DMS 273 treated with DMSO at 0.1 percent for 48 hours (cell line): Measurements from ENCODE around the gene CD68.

Experiments used
- DNase-seq: peaks from one replicate; lab custom pipeline; 2025; lab: John Stamatoyannopoulos, UW

The CD68 gene, protein sequence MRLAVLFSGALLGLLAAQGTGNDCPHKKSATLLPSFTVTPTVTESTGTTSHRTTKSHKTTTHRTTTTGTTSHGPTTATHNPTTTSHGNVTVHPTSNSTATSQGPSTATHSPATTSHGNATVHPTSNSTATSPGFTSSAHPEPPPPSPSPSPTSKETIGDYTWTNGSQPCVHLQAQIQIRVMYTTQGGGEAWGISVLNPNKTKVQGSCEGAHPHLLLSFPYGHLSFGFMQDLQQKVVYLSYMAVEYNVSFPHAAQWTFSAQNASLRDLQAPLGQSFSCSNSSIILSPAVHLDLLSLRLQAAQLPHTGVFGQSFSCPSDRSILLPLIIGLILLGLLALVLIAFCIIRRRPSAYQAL

DNA sequence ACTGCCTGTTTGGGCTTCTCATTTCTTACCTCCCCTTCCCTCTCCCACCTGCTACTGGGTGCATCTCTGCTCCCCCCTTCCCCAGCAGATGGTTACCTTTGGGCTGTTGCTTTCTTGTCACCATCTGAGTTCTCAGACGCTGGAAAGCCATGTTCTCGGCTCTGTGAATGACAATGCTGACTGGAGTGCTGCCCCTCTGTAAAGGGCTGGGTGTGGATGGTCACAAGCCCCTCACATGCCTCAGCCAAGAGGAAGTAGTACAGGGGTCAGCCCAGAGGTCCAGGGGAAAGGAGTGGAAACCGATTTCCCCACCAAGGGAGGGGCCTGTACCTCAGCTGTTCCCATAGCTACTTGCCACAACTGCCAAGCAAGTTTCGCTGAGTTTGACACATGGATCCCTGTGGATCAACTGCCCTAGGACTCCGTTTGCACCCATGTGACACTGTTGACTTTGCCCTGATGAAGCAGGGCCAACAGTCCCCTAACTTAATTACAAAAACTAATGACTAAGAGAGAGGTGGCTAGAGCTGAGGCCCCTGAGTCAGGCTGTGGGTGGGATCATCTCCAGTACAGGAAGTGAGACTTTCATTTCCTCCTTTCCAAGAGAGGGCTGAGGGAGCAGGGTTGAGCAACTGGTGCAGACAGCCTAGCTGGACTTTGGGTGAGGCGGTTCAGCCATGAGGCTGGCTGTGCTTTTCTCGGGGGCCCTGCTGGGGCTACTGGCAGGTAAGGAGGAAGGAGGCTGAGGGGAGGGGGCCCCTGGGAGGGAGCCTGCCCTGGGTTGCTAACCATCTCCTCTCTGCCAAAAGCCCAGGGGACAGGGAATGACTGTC is at the start of gene CD68:
TSS of gene CD68 (plus strand) at position 638 of the 833 bp plus-strand sequence. CDS start at position 678, 40 bp downstream.
- DNase-seq, result peak; percentile 79

DNA sequence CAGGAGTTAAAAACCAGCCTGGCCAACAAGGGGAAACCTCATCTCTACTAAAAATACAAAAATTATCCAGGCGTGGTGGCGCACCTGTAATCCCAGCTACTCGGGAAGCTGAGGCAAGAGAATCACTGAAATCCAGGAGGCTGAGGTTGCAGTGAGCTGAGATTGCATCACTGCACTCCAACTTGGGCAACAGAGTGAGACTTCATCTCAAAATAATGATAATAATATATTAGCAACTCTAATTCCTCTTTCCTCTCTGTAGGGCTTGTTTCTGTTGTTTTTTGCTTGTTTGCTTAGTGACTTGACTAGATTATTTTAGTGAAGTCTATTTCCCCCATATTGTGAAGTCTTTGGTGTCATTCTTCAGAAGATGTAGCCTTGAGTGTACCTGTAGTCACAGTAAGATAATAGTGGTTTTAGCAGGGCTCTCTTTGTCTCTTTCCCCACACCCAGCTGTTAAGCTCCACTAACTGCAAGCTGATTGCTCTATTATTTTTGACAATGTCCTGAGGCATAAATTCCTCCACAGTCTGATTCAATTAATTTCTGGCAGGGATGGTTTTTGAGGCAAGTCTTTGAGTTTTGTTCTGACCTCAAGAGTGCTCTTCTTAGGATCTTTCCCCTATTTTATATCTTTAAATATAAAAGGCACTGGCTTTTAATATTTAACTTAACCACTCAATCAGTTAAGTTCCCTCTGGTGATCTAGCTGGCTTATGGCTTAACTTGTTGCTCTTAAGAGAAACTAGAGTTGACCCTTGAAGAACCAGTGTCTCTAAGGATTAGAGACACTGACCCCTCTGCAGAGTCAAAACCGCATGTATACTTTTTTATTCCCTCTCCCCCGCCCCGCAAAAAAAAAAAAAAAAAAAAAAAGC is 49.2 kb upstream of the CD68 start:
- DNase-seq, result no peak

DNA sequence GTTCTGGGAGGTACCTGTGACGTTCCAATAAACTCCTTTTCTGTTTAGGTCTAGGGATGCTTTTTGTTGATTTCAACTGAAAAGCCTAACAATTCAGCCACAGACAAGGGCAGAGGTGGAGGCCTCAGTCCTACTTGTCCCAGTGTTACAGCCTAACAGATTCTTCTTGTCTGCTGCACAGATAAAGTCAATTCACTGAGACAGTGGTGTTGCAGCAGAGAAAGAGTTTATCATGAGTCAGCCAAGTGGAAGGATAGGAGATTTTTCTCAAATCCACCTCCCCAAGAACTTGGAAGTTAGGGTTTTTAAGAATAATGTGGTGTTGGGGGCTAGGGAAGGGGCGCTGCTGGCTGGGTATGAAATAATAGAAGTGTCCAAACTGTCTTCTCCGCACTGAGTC is 41.4 kb upstream of the CD68 start:
- no peak for DNase-seq

DNA sequence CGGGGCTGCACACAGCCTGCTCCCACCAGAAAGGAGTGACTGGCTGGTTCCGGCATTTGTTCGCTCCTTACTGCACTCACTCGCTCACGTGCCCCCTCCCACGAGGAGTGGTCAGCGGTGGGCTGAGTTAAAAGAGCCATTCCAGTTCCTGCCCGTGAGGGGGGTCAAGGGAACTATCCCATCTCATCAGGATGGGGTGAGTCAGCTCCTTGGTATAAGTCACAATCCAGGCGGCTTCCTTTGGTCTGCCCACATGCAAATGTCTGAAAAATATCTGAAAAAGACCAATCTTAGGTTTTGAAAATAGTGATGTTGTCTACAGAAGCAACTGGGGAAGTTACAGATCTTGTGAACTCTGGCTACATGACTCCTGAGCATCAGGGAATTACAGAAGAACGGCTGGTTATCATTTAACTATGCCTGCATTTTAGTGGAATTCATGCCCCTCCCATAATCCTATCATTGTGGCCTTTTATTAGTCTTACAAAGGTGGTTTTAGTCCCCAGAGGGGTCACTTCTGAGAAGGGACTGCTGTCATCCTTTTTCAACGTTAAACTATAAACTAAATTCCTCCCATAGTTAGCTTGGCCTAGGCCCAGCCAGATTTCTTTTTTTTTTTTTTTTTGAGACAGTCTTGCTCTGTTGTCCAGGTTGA is 40.4 kb upstream of the CD68 start:
- no peak for DNase-seq

DNA sequence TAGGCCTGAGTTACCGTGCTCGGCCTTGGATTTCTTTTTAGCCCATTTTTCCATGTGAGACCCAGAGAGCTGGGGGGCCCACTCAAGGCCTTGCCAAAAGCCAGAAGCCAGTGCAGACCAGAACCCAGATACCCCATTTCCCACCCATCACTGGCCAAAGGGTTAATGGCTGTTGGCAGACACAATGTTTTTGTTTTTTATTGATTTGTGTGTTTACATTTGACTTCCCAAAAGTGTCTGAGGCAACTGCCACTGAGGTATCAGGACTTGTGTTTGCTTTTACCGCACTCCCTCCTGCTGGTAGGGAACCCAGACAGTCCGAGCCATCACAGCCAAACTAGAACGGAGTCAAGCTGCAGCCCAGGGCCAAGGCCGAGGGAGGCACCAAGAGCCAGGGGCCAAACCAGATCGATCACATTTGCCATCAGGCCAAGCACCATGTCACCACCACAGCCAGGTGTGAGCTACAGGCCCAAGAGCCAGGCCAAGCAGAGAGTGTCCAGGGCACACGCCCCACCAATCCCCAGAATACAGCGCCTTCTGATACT is 38.3 kb upstream of the CD68 start:
- no peak for DNase-seq

DNA sequence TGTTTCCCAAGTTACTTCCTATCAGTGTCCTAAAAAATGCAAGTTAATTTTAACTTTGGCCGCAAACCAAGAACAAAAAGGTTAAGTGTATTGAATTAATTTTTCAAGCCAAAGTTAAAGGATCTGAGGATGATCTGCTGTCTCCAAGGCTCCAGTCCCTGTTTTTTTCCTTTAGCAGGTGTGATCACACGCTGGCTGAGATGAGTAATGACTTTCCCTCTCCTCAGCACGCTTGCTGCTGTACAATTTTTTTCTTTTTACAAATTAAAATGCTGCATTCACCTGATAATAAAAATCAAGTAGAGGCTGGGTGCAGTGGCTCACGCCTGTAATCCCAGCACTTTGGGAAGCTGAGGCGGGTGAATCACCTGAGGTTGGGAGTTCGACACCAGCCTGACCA is 34.5 kb upstream of the CD68 start:
- no peak for DNase-seq

DNA sequence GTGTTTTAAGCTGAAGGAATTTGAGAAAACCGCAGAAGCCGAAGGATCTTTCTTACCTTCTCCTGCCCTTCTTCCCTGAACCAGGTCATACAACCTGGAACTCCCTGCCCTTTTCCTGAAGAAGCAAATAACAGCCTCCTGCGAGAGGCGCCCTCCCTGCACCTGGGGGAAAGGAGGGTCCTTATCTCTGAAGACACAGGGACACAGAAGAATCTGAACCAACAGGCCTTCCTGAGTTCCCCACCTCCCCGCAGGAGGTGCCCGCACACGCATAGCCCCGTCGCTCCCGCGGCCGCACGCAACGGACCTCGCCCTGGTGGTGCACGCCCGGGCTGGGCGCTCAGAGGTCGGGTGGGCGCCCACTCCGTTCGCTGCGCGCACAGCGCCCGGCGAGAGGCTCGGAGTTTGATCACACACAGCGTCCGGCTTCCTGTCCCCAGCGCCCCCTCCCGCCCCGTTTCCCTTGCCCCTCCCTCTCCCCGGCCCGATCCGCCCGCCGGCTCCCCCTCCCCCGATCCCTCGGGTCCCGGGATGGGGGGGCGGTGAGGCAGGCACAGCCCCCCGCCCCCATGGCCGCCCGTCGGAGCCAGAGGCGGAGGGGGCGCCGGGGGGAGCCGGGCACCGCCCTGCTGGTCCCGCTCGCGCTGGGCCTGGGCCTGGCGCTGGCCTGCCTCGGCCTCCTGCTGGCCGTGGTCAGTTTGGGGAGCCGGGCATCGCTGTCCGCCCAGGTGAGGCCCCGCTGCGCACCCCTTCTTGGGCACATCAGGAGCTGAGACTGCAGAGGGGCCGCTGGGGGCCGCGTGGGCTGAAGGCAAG is 30.6 kb upstream of the CD68 start, which contains the start of gene TNFSF12:
TSS of gene TNFSF12 (plus strand) at position 474 of the 816 bp plus-strand sequence. CDS start at position 570, 96 bp downstream.
- no peak for DNase-seq

DNA sequence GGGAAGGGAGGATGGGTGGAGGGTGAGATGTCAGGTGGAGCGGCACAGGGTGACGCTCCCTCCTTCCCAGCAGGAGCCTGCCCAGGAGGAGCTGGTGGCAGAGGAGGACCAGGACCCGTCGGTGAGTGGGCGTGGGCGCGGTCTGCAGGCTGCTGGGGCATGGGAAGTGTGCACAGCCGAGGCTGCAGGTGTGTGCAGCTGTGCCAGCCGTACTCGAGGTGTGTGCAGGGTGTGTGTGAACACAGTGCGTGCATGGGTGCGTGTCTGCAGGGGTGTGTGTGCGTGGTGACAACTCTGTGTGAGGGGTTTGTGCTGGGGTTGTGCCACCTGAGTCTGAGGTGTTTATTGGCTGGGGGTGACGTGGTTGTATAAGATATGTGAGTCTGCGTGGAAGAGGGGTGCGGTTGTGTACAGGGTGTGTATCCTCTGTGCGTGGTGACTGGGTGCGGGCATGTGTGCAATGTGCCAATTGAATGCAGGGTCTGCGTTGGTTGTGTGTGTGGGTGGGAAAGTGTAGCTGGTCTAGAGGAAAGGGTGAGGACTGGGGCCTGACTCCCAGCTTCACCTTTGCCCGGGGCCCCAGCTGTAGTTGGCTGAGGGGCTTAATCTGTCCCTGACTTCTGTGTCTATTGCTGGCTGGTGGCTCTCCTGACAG is 29.9 kb upstream of the CD68 start:
- DNase-seq, result no peak

DNA sequence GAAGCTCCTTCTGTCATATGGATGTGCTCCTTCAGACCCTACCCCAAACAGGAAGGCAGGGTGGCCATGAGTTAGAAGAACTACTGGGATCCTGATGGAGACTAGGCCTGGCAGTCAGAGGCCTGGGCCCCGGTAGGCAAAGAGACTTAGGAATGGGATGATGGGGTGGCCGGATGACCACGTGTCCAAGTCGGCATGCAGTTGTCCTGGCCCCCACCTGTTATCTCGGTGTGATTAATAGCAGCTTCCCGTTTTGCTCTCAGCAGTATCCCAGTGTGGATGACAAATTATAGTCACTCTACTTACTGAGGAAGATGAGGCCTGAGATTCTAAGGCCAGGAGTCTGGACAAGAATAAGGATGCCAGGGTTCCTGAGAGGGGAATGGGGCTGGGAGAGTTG is 29.1 kb upstream of the CD68 start:
- no peak for DNase-seq

DNA sequence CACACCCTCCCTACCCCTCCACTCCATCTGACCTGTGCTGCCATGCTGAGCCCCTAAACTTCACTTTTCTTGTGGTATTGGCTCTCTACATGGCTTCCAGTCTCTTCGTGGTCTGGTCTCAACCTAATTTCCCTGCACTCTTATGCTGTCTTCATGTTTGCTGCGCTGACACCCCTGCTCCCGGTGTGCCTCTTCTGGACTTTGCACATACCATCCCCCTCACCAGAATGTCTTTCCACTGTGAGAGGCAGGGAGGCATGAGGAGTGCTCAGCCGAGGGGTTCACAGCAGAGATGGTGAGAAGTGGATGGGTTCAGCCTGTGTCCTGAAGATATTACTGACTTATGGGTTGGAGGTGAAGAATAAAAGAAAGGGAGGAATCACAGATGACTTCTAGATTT is 28.0 kb upstream of the CD68 start:
- no peak for DNase-seq

DNA sequence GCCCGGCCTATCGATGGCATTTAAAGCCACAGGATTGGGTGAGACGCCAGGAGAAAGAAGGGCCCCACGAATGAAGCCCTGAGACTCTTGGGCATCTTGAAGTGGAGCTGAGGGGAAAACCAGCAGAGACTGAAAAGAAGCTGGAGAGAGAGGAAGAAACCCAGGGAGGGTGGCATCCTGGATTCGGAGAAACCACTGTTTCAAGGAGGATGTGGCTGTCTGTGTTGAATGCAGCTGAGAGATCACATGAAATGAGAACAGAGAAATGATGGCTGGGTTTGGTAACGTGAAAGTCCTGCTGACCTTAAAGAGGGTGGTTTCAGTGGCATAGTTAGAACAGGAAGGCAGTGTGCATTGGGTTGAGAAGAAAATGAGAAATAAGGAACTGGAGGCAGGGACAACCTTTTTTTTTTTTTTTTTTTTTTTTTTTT is 26.8 kb upstream of the CD68 start:
- DNase-seq, result no peak

DNA sequence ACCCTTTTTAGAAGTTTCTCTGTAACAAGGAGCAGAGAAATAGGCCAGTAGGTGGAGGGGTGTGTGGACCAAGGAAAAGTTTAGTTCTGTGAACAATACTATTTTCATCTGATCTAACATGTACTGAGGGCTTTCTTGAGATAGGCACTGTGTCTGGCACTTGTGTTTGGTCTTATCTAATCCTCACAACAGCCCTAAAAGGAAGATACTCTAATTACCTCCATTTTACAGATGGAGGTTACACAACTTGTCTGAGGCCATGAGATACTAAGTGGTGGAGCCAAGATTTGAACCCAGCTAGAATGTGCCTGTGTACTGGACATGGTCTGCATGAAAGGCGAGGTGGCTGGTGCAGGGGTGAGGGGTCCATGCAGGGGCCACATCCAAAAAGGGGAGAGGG is 26.1 kb upstream of the CD68 start:
- DNase-seq, result no peak

DNA sequence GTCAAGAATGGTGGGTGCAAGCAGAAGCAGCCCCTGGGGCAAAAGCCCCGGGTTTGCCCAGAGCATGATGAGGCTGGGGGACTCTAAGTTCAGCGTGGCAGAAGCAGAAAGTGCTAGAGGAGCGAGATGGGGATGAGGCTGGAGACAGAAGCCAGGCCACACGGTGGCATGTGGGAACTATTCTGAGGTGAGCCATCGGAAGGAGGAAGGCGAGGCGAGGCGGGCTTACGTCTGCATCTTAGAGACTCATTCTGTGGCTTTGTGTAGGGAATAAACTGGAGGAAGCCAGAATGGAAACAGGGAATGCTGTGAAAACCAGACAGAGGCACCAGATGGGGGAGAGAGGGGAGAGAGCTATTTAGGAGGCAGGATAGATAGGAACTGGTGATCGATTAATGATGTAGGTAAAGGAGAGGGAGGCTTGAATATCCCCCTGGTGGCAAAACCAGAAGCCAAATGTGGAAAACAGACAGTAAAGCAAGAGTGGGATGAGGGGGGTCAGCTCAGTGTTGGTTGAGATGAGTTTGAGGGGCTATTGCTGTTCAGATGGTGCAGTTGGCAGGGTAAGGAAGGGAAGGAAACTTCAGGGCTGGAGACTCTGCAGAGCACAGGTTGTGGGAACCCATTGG is 24.0 kb upstream of the CD68 start:
- DNase-seq, result no peak

DNA sequence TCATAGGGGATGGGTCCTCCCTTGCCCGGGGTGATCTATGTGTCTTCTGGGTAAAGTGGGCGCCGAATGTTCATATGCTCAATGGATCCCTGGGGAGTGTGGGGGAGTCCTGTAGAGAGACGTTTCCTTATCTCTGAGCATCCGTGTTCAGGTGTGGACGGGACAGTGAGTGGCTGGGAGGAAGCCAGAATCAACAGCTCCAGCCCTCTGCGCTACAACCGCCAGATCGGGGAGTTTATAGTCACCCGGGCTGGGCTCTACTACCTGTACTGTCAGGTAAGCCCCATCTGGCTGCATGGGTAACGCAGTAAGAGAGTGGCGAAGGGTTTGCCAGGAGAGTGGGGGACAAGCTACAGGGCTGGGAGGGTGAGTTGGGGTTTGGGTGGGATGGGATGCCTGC is 22.8 kb upstream of the CD68 start:
- no peak for DNase-seq

DNA sequence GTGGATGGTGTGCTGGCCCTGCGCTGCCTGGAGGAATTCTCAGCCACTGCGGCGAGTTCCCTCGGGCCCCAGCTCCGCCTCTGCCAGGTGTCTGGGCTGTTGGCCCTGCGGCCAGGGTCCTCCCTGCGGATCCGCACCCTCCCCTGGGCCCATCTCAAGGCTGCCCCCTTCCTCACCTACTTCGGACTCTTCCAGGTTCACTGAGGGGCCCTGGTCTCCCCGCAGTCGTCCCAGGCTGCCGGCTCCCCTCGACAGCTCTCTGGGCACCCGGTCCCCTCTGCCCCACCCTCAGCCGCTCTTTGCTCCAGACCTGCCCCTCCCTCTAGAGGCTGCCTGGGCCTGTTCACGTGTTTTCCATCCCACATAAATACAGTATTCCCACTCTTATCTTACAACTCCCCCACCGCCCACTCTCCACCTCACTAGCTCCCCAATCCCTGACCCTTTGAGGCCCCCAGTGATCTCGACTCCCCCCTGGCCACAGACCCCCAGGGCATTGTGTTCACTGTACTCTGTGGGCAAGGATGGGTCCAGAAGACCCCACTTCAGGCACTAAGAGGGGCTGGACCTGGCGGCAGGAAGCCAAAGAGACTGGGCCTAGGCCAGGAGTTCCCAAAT is 22.2 kb upstream of the CD68 start:
- no peak for DNase-seq

DNA sequence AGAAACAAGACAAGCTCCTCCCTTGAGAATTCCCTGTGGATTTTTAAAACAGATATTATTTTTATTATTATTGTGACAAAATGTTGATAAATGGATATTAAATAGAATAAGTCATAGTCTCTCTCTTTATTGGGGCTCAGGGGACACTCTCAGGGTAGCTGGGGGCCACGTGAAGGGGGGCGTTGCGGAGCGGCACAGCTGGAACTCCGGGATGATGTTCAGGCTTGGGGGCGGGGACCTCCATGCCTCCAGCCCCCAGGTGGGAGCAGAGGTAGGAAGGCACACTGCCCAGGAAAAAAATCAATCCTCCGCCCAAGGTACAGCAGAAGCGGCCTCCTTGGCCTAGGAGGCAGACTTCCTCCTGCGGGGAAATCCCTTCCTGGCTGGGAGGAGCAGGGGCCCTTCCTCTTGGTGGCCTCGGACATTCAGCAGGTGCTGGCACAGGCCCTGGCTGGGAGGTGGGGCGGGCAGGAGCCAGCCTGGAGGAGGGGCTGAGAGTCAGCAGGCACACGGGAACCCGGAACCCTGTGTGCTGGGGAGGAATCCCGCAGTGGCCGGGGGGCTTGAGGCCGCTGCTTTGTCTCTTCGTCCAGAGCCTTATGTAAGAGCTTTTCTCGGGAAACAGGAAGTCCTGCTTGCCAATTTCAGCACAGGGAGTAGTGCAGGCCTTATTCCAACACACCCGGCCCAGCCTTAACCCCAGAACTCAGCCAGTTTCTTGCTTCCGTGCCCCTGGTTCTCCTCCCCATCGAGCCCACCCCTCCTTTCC is 21.5 kb upstream of the CD68 start:
- no peak for DNase-seq

DNA sequence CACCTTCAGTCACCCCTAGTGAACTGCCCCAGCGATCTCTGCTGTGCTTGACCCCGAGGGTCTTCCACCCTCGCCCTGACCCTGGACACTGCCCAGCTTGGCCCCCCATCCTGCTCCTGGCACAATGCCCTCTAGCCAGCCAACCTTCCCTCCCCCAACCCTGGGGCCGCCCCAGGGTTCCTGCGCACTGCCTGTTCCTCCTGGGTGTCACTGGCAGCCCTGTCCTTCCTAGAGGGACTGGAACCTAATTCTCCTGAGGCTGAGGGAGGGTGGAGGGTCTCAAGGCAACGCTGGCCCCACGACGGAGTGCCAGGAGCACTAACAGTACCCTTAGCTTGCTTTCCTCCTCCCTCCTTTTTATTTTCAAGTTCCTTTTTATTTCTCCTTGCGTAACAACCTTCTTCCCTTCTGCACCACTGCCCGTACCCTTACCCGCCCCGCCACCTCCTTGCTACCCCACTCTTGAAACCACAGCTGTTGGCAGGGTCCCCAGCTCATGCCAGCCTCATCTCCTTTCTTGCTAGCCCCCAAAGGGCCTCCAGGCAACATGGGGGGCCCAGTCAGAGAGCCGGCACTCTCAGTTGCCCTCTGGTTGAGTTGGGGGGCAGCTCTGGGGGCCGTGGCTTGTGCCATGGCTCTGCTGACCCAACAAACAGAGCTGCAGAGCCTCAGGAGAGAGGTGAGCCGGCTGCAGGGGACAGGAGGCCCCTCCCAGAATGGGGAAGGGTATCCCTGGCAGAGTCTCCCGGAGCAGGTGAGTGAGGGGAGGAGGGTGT is 20.7 kb upstream of the CD68 start, which contains the start of gene TNFSF13:
TSS of gene TNFSF13 (plus strand) at position 207 of the 776 bp plus-strand sequence. CDS start at position 497, 290 bp downstream.
- no peak for DNase-seq
